Measurements from ENCODE around the gene OR6S1.

Gene OR6S1

DNA sequence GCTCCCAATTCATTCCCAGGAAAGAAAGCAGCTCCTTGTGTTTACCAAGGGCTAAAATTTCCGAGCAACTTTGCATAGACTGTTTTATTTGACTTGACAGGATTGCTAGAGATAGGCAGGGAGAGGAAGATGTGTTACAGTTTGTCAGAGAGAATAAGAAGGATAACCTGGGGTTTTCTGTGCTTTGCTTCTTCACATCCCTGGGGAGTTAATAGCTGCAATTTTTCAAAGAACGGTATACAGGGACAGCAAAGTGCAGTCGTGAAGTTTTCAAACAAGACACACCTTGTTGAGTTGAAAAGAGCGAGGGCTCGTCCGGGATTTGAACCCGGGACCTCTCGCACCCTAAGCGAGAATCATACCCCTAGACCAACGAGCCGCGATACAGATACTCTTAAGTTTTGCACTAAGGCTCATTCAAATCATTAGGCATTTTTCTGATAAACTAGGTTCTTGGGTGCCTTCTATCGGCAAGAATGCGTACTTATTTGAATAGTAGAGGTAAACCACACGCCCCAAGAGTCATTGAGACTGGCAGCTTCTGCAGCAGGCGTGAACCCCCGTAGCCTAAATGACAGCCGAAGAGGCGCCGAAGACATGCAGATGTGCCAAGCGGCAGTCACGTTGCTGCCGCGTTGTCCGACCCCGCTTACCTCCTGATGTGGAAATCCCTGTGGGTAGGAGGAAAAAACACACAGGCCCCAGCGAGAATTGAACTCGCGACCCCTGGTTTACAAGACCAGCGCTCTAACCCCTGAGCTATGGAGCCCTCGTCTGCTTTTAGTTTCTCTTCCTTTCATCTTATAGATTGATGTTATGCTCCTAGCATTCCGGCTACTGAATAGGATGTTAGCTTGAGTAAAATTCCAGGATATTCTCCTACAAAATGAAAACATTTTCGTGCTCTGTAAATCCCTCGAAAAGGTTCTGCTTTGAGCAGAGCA, 28.1 kb downstream of the OR6S1 start:
- TF ChIP-seq, protein P1, sequence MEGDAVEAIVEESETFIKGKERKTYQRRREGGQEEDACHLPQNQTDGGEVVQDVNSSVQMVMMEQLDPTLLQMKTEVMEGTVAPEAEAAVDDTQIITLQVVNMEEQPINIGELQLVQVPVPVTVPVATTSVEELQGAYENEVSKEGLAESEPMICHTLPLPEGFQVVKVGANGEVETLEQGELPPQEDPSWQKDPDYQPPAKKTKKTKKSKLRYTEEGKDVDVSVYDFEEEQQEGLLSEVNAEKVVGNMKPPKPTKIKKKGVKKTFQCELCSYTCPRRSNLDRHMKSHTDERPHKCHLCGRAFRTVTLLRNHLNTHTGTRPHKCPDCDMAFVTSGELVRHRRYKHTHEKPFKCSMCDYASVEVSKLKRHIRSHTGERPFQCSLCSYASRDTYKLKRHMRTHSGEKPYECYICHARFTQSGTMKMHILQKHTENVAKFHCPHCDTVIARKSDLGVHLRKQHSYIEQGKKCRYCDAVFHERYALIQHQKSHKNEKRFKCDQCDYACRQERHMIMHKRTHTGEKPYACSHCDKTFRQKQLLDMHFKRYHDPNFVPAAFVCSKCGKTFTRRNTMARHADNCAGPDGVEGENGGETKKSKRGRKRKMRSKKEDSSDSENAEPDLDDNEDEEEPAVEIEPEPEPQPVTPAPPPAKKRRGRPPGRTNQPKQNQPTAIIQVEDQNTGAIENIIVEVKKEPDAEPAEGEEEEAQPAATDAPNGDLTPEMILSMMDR (conservative IDR thresholded peaks at IDR 0.05; ENCODE audit: low read depth, low read length), result peak; percentile 74
- peak; percentile 85 for DNase-seq (ENCODE audit: low read depth)
- H3K4me3 ChIP-seq (ENCODE audit: low read length), result peak overlapping the region; percentile 69

DNA sequence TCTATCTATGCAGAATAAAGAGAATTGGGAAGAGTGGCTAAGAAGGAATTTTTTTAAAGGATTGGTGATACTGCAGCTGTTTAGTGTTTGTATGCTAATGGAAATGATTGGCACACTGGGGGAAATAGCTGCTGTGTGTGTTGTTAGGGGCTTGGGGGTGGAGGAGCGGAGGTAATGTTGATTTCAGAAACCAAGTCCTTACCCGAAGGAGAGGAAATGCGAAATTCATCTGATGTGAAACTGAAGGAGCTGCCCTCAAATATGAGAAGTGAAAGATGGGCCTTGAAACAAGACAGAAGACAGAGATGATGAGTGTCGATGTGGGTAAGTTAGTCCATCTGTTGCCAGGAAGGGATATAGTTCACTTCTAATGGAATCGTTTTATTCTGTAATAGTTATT, 29.1 kb downstream of the OR6S1 start:
- TF ChIP-seq, protein P1 (conservative IDR thresholded peaks at IDR 0.05; ENCODE audit: low read depth, low read length), result no peak
- no peak for DNase-seq (ENCODE audit: low read depth)

DNA sequence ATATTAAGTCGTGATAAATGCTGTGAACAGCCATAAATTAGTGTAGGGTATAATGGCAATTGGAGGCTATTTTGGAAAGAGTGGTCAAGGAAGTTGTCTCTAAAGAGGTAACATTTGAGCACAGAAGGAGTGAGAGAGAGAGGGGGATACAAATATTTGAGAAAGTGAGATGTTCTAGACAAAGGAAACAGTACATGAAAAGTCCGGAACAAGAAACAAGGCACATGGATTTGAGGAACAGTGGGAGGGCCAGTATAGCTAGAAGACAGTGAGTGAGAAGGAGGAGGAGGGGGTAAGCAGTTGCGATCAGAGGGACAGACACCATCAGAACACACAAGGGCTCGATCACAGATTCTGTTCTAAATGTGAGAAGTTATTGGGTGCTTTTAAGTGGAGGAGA, 30.2 kb downstream of the OR6S1 start:
- TF ChIP-seq, protein P1 (conservative IDR thresholded peaks at IDR 0.05; ENCODE audit: low read depth, low read length), result no peak
- no peak overlapping the region for H3K4me3 ChIP-seq (ENCODE audit: low read length)
- no peak for DNase-seq (ENCODE audit: low read depth)

More for the DNA sequence above, 29.1 kb downstream of the OR6S1 start:
- no peak overlapping the region for H3K4me3 ChIP-seq (ENCODE audit: low read length)

DNA sequence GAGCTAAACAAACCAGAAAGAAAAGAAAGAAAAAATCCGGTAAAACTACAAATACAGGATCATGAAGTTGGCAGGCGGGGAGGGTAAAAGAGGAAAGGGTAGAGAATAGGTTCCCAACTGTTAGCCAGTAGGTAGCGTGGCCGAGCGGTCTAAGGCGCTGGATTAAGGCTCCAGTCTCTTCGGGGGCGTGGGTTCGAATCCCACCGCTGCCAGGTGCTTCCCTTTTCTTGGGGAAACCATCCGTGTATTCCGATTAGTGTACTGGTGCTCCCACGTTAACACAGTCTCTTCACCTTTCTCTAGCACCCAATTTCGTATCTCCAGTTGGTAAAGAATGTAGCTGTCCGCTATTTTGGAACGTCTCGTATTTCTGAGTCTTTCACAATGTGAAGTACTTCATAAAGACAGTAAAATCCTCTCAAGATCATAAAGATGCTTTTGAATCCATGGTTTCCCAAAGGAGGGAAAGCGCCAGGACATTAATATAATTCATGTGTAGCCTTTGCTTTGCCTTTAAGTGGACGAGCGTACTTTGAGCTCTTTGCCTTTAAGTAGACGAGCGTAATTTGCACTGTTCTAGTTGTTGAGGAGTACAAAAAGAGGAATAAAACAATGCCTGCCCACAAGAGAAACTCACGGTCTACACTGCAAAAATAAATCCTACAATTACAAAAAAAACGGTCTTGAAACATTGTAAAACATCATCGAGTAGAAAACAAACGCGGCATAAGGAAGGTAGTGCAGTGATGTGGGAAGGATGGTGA, 31.3 kb downstream of the OR6S1 start:
- DNase-seq (ENCODE audit: low read depth), result no peak
- peak overlapping the region; percentile 93 for H3K4me3 ChIP-seq (ENCODE audit: low read length)
- TF ChIP-seq, protein P1 (conservative IDR thresholded peaks at IDR 0.05; ENCODE audit: low read depth, low read length), result no peak

DNA sequence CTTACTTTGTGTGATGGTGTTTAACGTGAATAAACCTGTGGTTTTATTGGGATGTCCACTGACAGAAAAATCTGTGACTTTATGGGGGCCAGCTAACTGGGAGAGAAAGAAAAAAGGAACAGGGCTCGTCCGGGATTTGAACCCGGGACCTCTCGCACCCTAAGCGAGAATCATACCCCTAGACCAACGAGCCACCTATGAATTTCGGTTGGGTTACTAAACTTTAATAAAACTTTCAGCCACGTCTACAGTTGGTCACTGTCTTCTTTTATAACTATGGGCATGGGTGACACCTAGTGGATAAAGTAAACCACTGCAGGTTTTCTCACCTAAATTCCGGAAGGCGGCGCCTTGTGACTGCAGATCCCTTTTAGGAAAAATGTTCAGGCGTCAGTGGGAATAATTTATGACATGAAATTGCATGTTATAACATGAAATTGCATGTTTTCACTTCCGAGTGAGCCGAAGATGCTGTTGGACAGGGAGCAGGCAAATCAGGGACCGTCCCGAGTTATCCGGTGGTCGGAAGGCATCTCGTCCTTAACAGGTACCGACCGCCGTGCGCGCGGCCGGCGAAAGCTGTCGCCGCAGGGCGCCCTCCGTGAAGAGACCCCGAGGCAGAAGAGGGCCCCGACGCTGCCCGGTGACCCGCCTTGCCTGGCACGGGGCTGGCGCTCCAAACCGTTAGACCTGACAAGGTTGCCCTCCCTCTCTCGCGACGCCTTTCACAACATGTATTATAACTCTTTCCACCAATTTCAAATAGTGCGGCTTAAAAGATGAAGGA, 32.1 kb downstream of the OR6S1 start:
- TF ChIP-seq, protein P1 (conservative IDR thresholded peaks at IDR 0.05; ENCODE audit: low read depth, low read length), result peak; percentile 87
- peak; percentile 51 for DNase-seq (ENCODE audit: low read depth)
- peak overlapping the region; percentile 93 for H3K4me3 ChIP-seq (ENCODE audit: low read length)

DNA sequence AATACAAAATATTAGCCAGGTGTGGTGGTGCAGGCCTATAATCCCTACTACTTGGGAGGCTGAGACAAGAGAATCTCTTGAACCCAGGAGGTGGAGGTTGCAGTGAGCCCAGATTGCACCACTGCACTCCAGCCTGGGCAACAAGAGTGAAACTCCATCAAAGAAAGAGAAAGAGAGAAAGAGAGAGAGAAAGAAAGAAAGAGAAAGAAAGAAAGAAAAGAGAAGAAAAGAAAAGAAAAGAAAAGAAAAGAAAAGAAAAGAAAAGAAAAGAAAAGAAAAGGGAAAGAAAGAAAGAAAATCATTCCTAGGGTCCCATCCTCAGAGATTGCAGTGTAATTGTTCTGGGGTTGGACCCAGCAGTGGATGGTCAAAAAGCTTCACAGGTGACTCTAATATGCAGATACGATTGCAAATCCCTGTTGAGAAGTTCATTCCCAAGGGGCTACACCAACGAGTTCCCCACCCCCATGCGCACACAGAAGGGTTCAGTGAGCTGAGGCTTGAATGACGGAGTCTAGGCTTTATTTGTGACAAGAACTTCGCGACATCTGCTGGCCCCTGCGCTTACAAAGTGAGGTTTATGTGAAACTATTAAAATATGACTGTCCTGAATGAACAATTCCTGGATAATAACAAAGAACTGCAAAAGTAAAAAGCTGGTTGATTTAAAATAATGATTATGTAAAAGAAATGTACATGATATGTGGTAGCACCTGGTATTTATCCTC, 32.9 kb downstream of the OR6S1 start:
- TF ChIP-seq, protein P1 (conservative IDR thresholded peaks at IDR 0.05; ENCODE audit: low read depth, low read length), result no peak
- DNase-seq (ENCODE audit: low read depth), result no peak
- no peak overlapping the region for H3K4me3 ChIP-seq (ENCODE audit: low read length)

All from retinal pigment epithelial cell (primary cell).